HG02610 (cell line): ENCODE data around the gene TMOD1.
A peak's percentile ranks its signal among the peaks of the same experiment; 100 is the strongest.
"Not testable (repeated sequence)": the region's sequence is repeated elsewhere in the genome, so short reads cannot be mapped to it uniquely, and the experiment has no call there.

Experiments used
- ATAC-seq: cut with Tn5 transposase; IDR thresholded peaks from one replicate; pipeline ENCODE4 v1.9.1; 2021; ENCODE audit warnings: mild to moderate bottlenecking, moderate library complexity; ENCODE audit not compliant: unreplicated experiment

TMOD1 gene

GRCh38 chr9:97501177-97501971 is at the start of gene TMOD1:
Gene TMOD1, plus strand, starts transcription at chr9:97501666. Its CDS starts 22,523 bp downstream, at chr9:97524189.
- ATAC-seq, result peak; percentile 50

GRCh38 chr9:97453573-97453972 is 47.9 kb upstream of the TMOD1 start:
- ATAC-seq, result not testable (repeated sequence)

- ATAC-seq, result not testable (repeated sequence)
Measured at GRCh38 chr9:97456841-97457240, 44.6 kb upstream of the TMOD1 start.

GRCh38 chr9:97459326-97459725 is 42.1 kb upstream of the TMOD1 start:
- no peak for ATAC-seq

GRCh38 chr9:97462159-97462558 is 39.3 kb upstream of the TMOD1 start:
- no peak for ATAC-seq

- ATAC-seq, result no peak
Measured at GRCh38 chr9:97462914-97463313, 38.6 kb upstream of the TMOD1 start.

- peak; percentile 67 for ATAC-seq
Measured at GRCh38 chr9:97468658-97469448, 32.6 kb upstream of the TMOD1 start.

GRCh38 chr9:97470076-97470475 is 31.4 kb upstream of the TMOD1 start:
- ATAC-seq, result no peak

GRCh38 chr9:97473717-97474116 is 27.7 kb upstream of the TMOD1 start:
- ATAC-seq, result no peak

- ATAC-seq, result no peak
Measured at GRCh38 chr9:97474372-97474925, 27.0 kb upstream of the TMOD1 start.

- no peak for ATAC-seq
Measured at GRCh38 chr9:97475059-97475458, 26.4 kb upstream of the TMOD1 start.

- ATAC-seq, result no peak
Measured at GRCh38 chr9:97478301-97478981, 23.0 kb upstream of the TMOD1 start.

- no peak for ATAC-seq
Measured at GRCh38 chr9:97479496-97480159, 21.8 kb upstream of the TMOD1 start.

- no peak for ATAC-seq
Measured at GRCh38 chr9:97480174-97480573, 21.3 kb upstream of the TMOD1 start.

- ATAC-seq, result no peak
Measured at GRCh38 chr9:97480749-97481148, 20.7 kb upstream of the TMOD1 start.

- no peak for ATAC-seq
Measured at GRCh38 chr9:97484134-97484533, 17.3 kb upstream of the TMOD1 start.

GRCh38 chr9:97487107-97487506 is 14.4 kb upstream of the TMOD1 start:
- no peak for ATAC-seq

GRCh38 chr9:97487861-97488260 is 13.6 kb upstream of the TMOD1 start:
- no peak for ATAC-seq

GRCh38 chr9:97491216-97491999 is 10.1 kb upstream of the TMOD1 start:
- ATAC-seq, result no peak
